GM23338 (cell line): ENCODE measurements around the gene ZNF496. TPM values are rescaled to one million over a fixed set of nuclear protein-coding genes. Genes with fewer than 3 reads are reported as not detected.

Source experiments
- ATAC-seq: fragments of 200-7000 bp; cut with Tn5 transposase; 3 replicates; pipeline ENCODE4 v1.9.1; 2020
- DNase-seq: peaks from one replicate; pipeline ENCODE4 v3.0.0-alpha.2; 2015; ENCODE audit warnings: low spot score
- H2AFZ ChIP-seq: fragments of 200-600 bp; sonication (generic); 2 replicates; pipeline ENCODE4 v1.8.0; 2016; ENCODE audit warnings: antibody characterized with exemption, mild to moderate bottlenecking, moderate library complexity
- H3F3A ChIP-seq: fragments of 200-600 bp; sonication (generic); replicated peaks from 2 replicates; pipeline ENCODE4 v1.8.0; 2017; ENCODE audit warnings: antibody characterized with exemption, mixed run types, low read depth
- H3K27ac ChIP-seq: fragments of 200-600 bp; sonication (generic); 2 replicates; pipeline ENCODE4 v1.6.1; 2016; ENCODE audit warnings: low read depth
- H3K27me3 ChIP-seq: fragments of 200-600 bp; sonication (generic); 2 replicates; pipeline ENCODE4 v1.8.0; 2016; ENCODE audit warnings: mild to moderate bottlenecking, mixed run types, moderate library complexity; ENCODE audit not compliant: insufficient read depth
- H3K36me3 ChIP-seq: fragments of 200-600 bp; sonication (generic); 2 replicates; pipeline ENCODE4 v1.8.0; 2016; ENCODE audit warnings: mild to moderate bottlenecking; ENCODE audit not compliant: insufficient read depth
- H3K4me1 ChIP-seq: fragments of 200-600 bp; sonication (generic); 2 replicates; pipeline ENCODE4 v1.8.0; 2016; ENCODE audit warnings: mild to moderate bottlenecking, moderate library complexity; ENCODE audit not compliant: insufficient read depth
- H3K4me2 ChIP-seq: fragments of 200-600 bp; sonication (generic); 2 replicates; pipeline ENCODE4 v1.7.1; 2017; ENCODE audit warnings: mixed run types
- H3K4me3 ChIP-seq: fragments of 200-600 bp; sonication (generic); 2 replicates; pipeline ENCODE4 v1.6.1; 2016; ENCODE audit warnings: mixed run types
- H3K79me2 ChIP-seq: fragments of 200-600 bp; sonication (generic); replicated peaks from 2 replicates; pipeline ENCODE4 v1.8.0; 2017; ENCODE audit warnings: mild to moderate bottlenecking; ENCODE audit not compliant: insufficient read depth
- H3K9me2 ChIP-seq: fragments of 200-600 bp; sonication (generic); 2 replicates; pipeline ENCODE4 v1.8.0; 2017; ENCODE audit not compliant: insufficient read depth
- H4K20me1 ChIP-seq: fragments of 200-600 bp; sonication (generic); replicated peaks from 2 replicates; pipeline ENCODE4 v1.8.0; 2017; ENCODE audit warnings: mild to moderate bottlenecking; ENCODE audit not compliant: insufficient read depth
- H3K27ac Mint-ChIP-seq: 2 replicates; pipeline ENCODE4 v1.8.0; 2020; ENCODE audit warnings: inconsistent platforms, mild to moderate bottlenecking, moderate library complexity, mixed read lengths
- H3K27me3 Mint-ChIP-seq: 3 replicates; pipeline ENCODE4 v1.8.0; 2022; ENCODE audit warnings: low read depth, mild to moderate bottlenecking, moderate library complexity, mixed read lengths, inconsistent platforms; ENCODE audit not compliant: insufficient read depth, poor library complexity
- H3K36me3 Mint-ChIP-seq: 3 replicates; pipeline ENCODE4 v1.8.0; 2021; ENCODE audit warnings: low read depth, mild to moderate bottlenecking, inconsistent platforms, moderate library complexity, mixed read lengths
- H3K4me1 Mint-ChIP-seq: 3 replicates; pipeline ENCODE4 v1.8.0; 2020; ENCODE audit warnings: mild to moderate bottlenecking, inconsistent platforms, mixed read lengths
- H3K4me3 Mint-ChIP-seq: 3 replicates; pipeline ENCODE4 v1.8.0; 2021; ENCODE audit warnings: moderate library complexity, mild to moderate bottlenecking, inconsistent platforms, mixed read lengths
- H3K9me3 Mint-ChIP-seq: 3 replicates; pipeline ENCODE4 v1.8.0; 2020; ENCODE audit warnings: moderate library complexity, mild to moderate bottlenecking, inconsistent platforms, mixed read lengths
- CREB1 ChIP-seq: fragments of 250-450 bp; sonication (Bioruptor Pico); IDR thresholded peaks from 2 replicates; pipeline ENCODE4 v1.5.0; 2020; ENCODE audit warnings: low read depth, mild to moderate bottlenecking, moderate library complexity
- EZH2 ChIP-seq: fragments of 200-600 bp; sonication (generic); IDR thresholded peaks from one replicate; pipeline ENCODE4 v1.8.0; 2017; ENCODE audit warnings: antibody characterized with exemption, mild to moderate bottlenecking, low read depth; ENCODE audit not compliant: unreplicated experiment
- JUNB ChIP-seq: IDR thresholded peaks from one replicate; pipeline ENCODE4 v1.6.1; 2016; ENCODE audit warnings: antibody characterized with exemption; ENCODE audit not compliant: unreplicated experiment
- POLR2AphosphoS5 ChIP-seq: IDR thresholded peaks from 2 replicates; pipeline ENCODE4 v1.6.1; 2016; ENCODE audit warnings: antibody characterized with exemption, low read depth
- polyA plus RNA-seq: library from polyadenylated mRNA; unstranded; fragments of >200 nt; fragmentation: Nextera tagmentation; extraction: Ambion mirVana; gene quantifications from 2 replicates; pipeline ENCODE4 v1.2.1, GENCODE V29; 2016
- total RNA-seq: library from RNA; depleted of rRNA; stranded (reverse); fragments of >200 nt; shearing (Covaris generic); gene quantifications from 2 replicates; pipeline ENCODE4 v1.2.3, GENCODE V29; 2014
- TF ChIP-seq, protein P1 (sequence below): fragments of 250-450 bp; sonication (Bioruptor Pico); IDR thresholded peaks from 2 replicates; pipeline ENCODE4 v1.5.0; 2020; ENCODE audit warnings: mild to moderate bottlenecking, moderate library complexity
- TF ChIP-seq, protein P2 (sequence below): IDR thresholded peaks from 2 replicates; pipeline ENCODE4 v1.6.1; 2016; ENCODE audit warnings: antibody characterized with exemption

ZNF496 gene
- total and polyA plus RNA-seq, 2 experiments from 2014 or later: 22.0 to 127 TPM

DNA sequence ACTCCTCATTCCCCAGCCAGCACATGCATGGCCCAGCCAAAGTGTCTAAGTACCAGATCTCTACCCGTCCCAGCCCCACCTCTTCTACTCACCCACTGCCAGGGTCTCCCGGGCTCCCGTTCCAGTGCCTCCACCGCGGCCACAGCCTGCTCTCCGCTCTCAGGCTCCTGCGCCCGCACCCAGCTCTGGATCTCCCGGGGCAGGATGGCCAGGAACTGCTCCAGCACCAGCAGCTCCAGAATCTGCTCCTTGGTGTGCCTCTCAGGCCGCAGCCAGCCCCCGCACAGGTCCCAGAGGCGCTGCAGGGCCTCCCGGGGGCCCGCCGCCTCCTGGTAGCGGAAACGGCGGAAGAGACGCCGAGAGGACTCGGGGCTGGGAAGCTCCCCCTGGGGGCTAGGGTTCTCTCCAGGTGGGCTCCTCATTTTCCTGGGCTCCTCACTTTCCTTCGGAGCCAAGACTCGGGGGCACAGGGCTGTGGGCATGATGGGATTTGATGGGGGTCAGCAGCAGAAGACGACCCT lies 2.5 kb downstream of the ZNF496 start (continued):
- TF ChIP-seq, protein P1, sequence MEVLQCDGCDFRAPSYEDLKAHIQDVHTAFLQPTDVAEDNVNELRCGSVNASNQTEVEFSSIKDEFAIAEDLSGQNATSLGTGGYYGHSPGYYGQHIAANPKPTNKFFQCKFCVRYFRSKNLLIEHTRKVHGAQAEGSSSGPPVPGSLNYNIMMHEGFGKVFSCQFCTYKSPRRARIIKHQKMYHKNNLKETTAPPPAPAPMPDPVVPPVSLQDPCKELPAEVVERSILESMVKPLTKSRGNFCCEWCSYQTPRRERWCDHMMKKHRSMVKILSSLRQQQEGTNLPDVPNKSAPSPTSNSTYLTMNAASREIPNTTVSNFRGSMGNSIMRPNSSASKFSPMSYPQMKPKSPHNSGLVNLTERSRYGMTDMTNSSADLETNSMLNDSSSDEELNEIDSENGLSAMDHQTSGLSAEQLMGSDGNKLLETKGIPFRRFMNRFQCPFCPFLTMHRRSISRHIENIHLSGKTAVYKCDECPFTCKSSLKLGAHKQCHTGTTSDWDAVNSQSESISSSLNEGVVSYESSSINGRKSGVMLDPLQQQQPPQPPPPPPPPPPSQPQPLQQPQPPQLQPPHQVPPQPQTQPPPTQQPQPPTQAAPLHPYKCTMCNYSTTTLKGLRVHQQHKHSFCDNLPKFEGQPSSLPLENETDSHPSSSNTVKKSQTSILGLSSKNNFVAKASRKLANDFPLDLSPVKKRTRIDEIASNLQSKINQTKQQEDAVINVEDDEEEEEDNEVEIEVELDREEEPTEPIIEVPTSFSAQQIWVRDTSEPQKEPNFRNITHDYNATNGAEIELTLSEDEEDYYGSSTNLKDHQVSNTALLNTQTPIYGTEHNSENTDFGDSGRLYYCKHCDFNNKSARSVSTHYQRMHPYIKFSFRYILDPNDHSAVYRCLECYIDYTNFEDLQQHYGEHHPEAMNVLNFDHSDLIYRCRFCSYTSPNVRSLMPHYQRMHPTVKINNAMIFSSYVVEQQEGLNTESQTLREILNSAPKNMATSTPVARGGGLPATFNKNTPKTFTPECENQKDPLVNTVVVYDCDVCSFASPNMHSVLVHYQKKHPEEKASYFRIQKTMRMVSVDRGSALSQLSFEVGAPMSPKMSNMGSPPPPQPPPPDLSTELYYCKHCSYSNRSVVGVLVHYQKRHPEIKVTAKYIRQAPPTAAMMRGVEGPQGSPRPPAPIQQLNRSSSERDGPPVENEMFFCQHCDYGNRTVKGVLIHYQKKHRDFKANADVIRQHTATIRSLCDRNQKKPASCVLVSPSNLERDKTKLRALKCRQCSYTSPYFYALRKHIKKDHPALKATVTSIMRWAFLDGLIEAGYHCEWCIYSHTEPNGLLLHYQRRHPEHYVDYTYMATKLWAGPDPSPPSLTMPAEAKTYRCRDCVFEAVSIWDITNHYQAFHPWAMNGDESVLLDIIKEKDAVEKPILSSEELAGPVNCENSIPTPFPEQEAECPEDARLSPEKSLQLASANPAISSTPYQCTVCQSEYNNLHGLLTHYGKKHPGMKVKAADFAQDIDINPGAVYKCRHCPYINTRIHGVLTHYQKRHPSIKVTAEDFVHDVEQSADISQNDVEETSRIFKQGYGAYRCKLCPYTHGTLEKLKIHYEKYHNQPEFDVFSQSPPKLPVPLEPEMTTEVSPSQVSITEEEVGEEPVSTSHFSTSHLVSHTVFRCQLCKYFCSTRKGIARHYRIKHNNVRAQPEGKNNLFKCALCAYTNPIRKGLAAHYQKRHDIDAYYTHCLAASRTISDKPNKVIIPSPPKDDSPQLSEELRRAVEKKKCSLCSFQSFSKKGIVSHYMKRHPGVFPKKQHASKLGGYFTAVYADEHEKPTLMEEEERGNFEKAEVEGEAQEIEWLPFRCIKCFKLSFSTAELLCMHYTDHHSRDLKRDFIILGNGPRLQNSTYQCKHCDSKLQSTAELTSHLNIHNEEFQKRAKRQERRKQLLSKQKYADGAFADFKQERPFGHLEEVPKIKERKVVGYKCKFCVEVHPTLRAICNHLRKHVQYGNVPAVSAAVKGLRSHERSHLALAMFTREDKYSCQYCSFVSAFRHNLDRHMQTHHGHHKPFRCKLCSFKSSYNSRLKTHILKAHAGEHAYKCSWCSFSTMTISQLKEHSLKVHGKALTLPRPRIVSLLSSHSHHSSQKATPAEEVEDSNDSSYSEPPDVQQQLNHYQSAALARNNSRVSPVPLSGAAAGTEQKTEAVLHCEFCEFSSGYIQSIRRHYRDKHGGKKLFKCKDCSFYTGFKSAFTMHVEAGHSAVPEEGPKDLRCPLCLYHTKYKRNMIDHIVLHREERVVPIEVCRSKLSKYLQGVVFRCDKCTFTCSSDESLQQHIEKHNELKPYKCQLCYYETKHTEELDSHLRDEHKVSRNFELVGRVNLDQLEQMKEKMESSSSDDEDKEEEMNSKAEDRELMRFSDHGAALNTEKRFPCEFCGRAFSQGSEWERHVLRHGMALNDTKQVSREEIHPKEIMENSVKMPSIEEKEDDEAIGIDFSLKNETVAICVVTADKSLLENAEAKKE (CRISPR knock-in tag): no peak
- TF ChIP-seq POLR2AphosphoS5: no peak

- Mint-ChIP-seq H3K4me3 (no peak overlapping the region), H3K27me3 (peaks cover 13% of the 10 kb centered on the region), H3K36me3 (peaks cover 70% of the 10 kb centered on the region), H3K4me1 (peaks cover 29% of the 10 kb centered on the region), H3K9me3 (no peaks in the 10 kb centered on the region), H3K27ac (no peak overlapping the region)
- Histone ChIP-seq H3K79me2 (peaks cover 73% of the 10 kb centered on the region), H4K20me1 (peaks cover 39% of the 10 kb centered on the region), H3K27ac (no peak overlapping the region), H3K27me3 (no peaks in the 10 kb centered on the region), H3K4me1 (peaks cover 10% of the 10 kb centered on the region), H3K9me2 (no peaks in the 10 kb centered on the region), H3F3A (peaks cover 2% of the 10 kb centered on the region; the same call in 1 of the 2 replicates), H3K4me2 (no peak overlapping the region), H3K4me3 (no peak overlapping the region), H3K36me3 (peaks cover 35% of the 10 kb centered on the region), H2AFZ (no peak overlapping the region)
- no peak for DNase-seq
- ATAC-seq: no peak
- TF ChIP-seq POLR2AphosphoS5 (no peak), EZH2 (no peak), CREB1 (CRISPR knock-in tag) (no peak), JUNB (no peak)
- TF ChIP-seq, protein P1 (CRISPR knock-in tag): no peak
- TF ChIP-seq, protein P2, sequence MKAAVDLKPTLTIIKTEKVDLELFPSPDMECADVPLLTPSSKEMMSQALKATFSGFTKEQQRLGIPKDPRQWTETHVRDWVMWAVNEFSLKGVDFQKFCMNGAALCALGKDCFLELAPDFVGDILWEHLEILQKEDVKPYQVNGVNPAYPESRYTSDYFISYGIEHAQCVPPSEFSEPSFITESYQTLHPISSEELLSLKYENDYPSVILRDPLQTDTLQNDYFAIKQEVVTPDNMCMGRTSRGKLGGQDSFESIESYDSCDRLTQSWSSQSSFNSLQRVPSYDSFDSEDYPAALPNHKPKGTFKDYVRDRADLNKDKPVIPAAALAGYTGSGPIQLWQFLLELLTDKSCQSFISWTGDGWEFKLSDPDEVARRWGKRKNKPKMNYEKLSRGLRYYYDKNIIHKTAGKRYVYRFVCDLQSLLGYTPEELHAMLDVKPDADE: no peak
Measured at GRCh38 chr1:247328311-247328710, 3.4 kb downstream of the ZNF496 start.
